Smooth muscle cell (in vitro differentiated cells): Measurements from ENCODE around the gene KRTAP5-10. TPM values are rescaled to one million over a fixed set of nuclear protein-coding genes. Genes with fewer than 3 reads are reported as not detected.
"Not testable (repeated sequence)": the region's sequence is repeated elsewhere in the genome, so short reads cannot be mapped to it uniquely, and the experiment has no call there.

Experiments
- DNase-seq: peaks from one replicate; lab custom pipeline; 2025; ENCODE audit not compliant: unreplicated experiment; lab: John Stamatoyannopoulos, UW
- H2AFZ ChIP-seq: fragments of 200-600 bp; sonication (generic); 2 replicates; pipeline ENCODE4 v1.6.0; 2016; ENCODE audit warnings: antibody characterized with exemption, low read depth, mild to moderate bottlenecking
- H3F3A ChIP-seq: fragments of 200-600 bp; sonication (generic); 2 replicates; pipeline ENCODE4 v1.6.0; 2017; ENCODE audit warnings: antibody characterized with exemption, low read depth
- H3K27ac ChIP-seq: fragments of 200-600 bp; sonication (generic); 2 replicates; pipeline ENCODE4 v1.5.1; 2016; ENCODE audit warnings: low read depth, mild to moderate bottlenecking
- H3K27me3 ChIP-seq: fragments of 200-600 bp; sonication (generic); 2 replicates; pipeline ENCODE4 v1.6.1; 2016; ENCODE audit warnings: low read depth, mild to moderate bottlenecking
- H3K36me3 ChIP-seq: fragments of 200-600 bp; sonication (generic); 2 replicates; pipeline ENCODE4 v1.5.1; 2016; ENCODE audit warnings: low read depth
- H3K4me1 ChIP-seq: fragments of 200-600 bp; sonication (generic); 2 replicates; pipeline ENCODE4 v1.5.1; 2016; ENCODE audit warnings: low read depth
- H3K4me2 ChIP-seq: fragments of 200-600 bp; sonication (generic); 2 replicates; pipeline ENCODE4 v1.6.0; 2016; ENCODE audit warnings: mild to moderate bottlenecking
- H3K4me3 ChIP-seq: fragments of 200-600 bp; sonication (generic); 2 replicates; pipeline ENCODE4 v1.5.1; 2016; ENCODE audit warnings: mild to moderate bottlenecking
- H3K79me2 ChIP-seq: fragments of 200-600 bp; sonication (generic); 2 replicates; pipeline ENCODE4 v1.6.0; 2016; ENCODE audit warnings: low read depth, mild to moderate bottlenecking
- H3K9ac ChIP-seq: fragments of 200-600 bp; sonication (generic); 2 replicates; pipeline ENCODE4 v1.6.0; 2016; ENCODE audit warnings: low read depth
- H3K9me3 ChIP-seq: fragments of 200-600 bp; sonication (generic); replicated peaks from 2 replicates; pipeline ENCODE4 v1.5.1; 2016; ENCODE audit warnings: low read depth
- H4K20me1 ChIP-seq: fragments of 200-600 bp; sonication (generic); 2 replicates; pipeline ENCODE4 v1.6.0; 2016; ENCODE audit warnings: low read depth
- WGBS: methylation state at CpG from one replicate; pipeline ENCODE4 v1.1.7; 2016; ENCODE audit warnings: low lambda C conversion rate; 5-methylcytosine and 5-hydroxymethylcytosine counted together
- polyA plus RNA-seq: library from polyadenylated mRNA; unstranded; fragments of >200 nt; fragmentation: Nextera tagmentation; extraction: Ambion mirVana; gene quantifications from 2 replicates; pipeline ENCODE4 v1.2.1, GENCODE V29; 2016
- small RNA-seq: library from RNA; depleted of rRNA; stranded (forward); fragments of <200 nt; gene quantifications from one replicate; pipeline ENCODE3, GENCODE V24; 2014
- total RNA-seq: library from RNA; depleted of rRNA; stranded (reverse); fragments of >200 nt; gene quantifications from 2 replicates; pipeline ENCODE4 v1.2.3, GENCODE V29; 2014

The KRTAP5-10 gene
- total and polyA plus RNA-seq, 2 experiments from 2014 or later, result not detected

DNA sequence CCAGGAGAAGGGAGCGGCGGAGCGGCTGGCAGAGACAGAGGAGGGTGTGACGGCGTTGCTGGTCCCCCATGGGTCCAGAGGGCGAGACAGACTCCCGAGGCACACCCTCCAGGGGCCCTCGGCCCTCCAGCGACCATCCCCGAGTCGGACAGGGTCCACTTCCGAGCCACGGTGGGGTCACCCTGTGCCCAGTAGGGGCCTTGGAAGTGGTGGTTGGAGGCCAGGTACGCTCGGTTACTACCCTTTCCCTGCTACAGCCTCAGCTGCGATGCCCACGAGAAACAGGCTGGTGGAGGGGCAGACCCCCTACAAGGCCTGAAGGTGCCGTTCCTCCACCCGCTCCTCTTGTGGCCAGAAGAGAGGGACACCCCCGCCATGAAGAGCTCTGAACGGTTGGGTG lies 42.9 kb downstream of the KRTAP5-10 start:
- not testable (repeated sequence) for H3K9me3 ChIP-seq, H3K9ac ChIP-seq, H3F3A ChIP-seq, H3K79me2 ChIP-seq, H4K20me1 ChIP-seq, H3K4me1 ChIP-seq, DNase-seq, H3K36me3 ChIP-seq, H3K4me2 ChIP-seq, H3K27ac ChIP-seq, H3K4me3 ChIP-seq, H2AFZ ChIP-seq
- 17% methylated on average over 13 of the region's 21 CpGs for WGBS
- peaks cover 27% of the 10 kb centered on the region for H3K27me3 ChIP-seq

- H3K36me3 ChIP-seq, H2AFZ ChIP-seq, H4K20me1 ChIP-seq, H3K27ac ChIP-seq, H3K79me2 ChIP-seq, H3K4me1 ChIP-seq, H3F3A ChIP-seq, H3K4me3 ChIP-seq, H3K4me2 ChIP-seq, H3K9me3 ChIP-seq, DNase-seq, H3K9ac ChIP-seq: not testable (repeated sequence)
- peaks cover 26% of the 10 kb centered on the region for H3K27me3 ChIP-seq
- 88% methylated on average over 21 of the region's 21 CpGs for WGBS
Measured at GRCh38 chr11:71611218-71611910, 46.0 kb downstream of the KRTAP5-10 start.

DNA sequence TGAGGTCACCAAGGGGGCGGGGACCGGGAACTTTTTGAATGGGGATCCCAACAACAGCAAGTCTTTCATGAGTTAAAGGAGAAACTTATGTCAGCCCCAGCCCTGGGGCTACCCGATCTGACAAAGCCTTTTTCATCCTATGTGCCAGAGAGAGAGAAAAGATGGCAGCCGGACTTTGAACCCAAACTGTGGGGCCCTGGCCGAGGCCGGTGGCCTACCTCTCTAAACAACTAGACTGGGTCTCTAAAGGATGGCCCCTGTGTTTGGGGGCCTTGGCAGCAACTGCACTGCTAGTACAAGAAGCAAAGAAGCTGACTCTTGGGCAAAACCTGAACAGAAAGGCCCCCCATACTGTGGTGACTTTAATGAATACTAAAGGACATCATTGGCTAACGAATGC lies 48.6 kb downstream of the KRTAP5-10 start:
- not testable (repeated sequence) for H3K36me3 ChIP-seq, H3K79me2 ChIP-seq, H3F3A ChIP-seq, H3K4me2 ChIP-seq, H3K4me3 ChIP-seq, DNase-seq, H3K27me3 ChIP-seq, H3K4me1 ChIP-seq, H3K27ac ChIP-seq, H4K20me1 ChIP-seq, H2AFZ ChIP-seq, H3K9me3 ChIP-seq, H3K9ac ChIP-seq
- WGBS, result 90% methylated on average over 6 of the region's 7 CpGs

- not testable (repeated sequence) for H3K4me1 ChIP-seq, H2AFZ ChIP-seq
Measured at GRCh38 chr11:71614366-71614917, 49.1 kb downstream of the KRTAP5-10 start.

DNA sequence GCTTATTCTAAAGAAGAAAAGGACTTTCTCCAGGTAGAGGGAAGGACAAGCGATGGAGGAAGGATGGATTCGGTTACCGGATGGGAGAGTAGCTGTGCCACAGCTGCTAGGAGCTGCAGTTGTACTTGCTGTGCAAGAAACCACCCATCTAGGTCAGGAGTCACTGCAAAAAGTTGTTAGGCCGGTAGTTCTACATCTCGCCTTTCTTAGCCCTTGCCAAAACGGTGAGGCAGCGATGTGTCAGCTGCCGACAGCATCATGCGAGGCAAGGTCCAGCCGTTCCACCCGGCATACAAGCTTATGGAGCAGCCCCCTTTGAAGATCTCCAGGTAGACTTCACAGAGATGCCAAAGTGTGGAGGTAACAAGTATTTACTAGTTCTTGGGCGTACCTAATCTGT lies 49.6 kb downstream of the KRTAP5-10 start:
- H3K4me2 ChIP-seq, H2AFZ ChIP-seq, H4K20me1 ChIP-seq, H3F3A ChIP-seq, H3K27me3 ChIP-seq, H3K9me3 ChIP-seq, H3K79me2 ChIP-seq, H3K36me3 ChIP-seq, H3K27ac ChIP-seq, H3K9ac ChIP-seq, H3K4me3 ChIP-seq, H3K4me1 ChIP-seq, DNase-seq: not testable (repeated sequence)
- 68% methylated on average over 12 of the region's 12 CpGs for WGBS

More at GRCh38 chr11:71614366-71614917, 49.1 kb downstream of the KRTAP5-10 start:
- H3K9ac ChIP-seq, H4K20me1 ChIP-seq, H3K36me3 ChIP-seq, H3K4me2 ChIP-seq, H3K79me2 ChIP-seq, H3F3A ChIP-seq, H3K4me3 ChIP-seq, H3K27me3 ChIP-seq, H3K9me3 ChIP-seq, H3K27ac ChIP-seq, DNase-seq: not testable (repeated sequence)
- 74% methylated on average over 15 of the region's 15 CpGs for WGBS

Small RNA genes within 50 kb of the gene (small RNA-seq; reads per million reads assigned to genes)
- gene AP000867.1, result not detected
- gene KRTAP5-14P, result not detected

Other genes starting within 250 kb of the KRTAP5-10 start
- 50.1 and 65.9 TPM in 2 replicates for gene DHCR7, start 117.2 kb upstream of the KRTAP5-10 start, total RNA-seq
- gene DHCR7, start 117.2 kb upstream of the KRTAP5-10 start, polyA plus RNA-seq, result 81.0 and 99.1 TPM in 2 replicates
- gene NADSYN1, start 112.4 kb upstream of the KRTAP5-10 start, total RNA-seq, result 30.2 and 45.4 TPM in 2 replicates
- gene NADSYN1, start 112.4 kb upstream of the KRTAP5-10 start, polyA plus RNA-seq, result 33.8 and 41.2 TPM in 2 replicates
- gene KRTAP5-7, start 38.3 kb upstream of the KRTAP5-10 start, total RNA-seq, result not detected in 2 replicates
- gene KRTAP5-7, start 38.3 kb upstream of the KRTAP5-10 start, polyA plus RNA-seq, result not detected in 2 replicates
- gene KRTAP5-8, start 27.5 kb upstream of the KRTAP5-10 start, total RNA-seq, result not detected in 2 replicates
- gene KRTAP5-8, start 27.5 kb upstream of the KRTAP5-10 start, polyA plus RNA-seq, result not detected in 2 replicates
- gene KRTAP5-9, start 17.1 kb upstream of the KRTAP5-10 start, total RNA-seq, result not detected in 2 replicates
- gene KRTAP5-9, start 17.1 kb upstream of the KRTAP5-10 start, polyA plus RNA-seq, result not detected in 2 replicates
- gene KRTAP5-11, start 17.3 kb downstream of the KRTAP5-10 start, total RNA-seq, result not detected in 2 replicates
- not detected in 2 replicates for gene KRTAP5-11, start 17.3 kb downstream of the KRTAP5-10 start, polyA plus RNA-seq